Stimulated activated CD8-positive, alpha-beta memory T cell treated with anti-CD3 and anti-CD28 coated beads, Interleukin-15, amount 100 ng/mL, for 24 hours (primary cell): ENCODE data around the gene GPC3.

ENCODE experiments used
- DNase-seq: peaks from one replicate; pipeline ENCODE4 v3.0.0-alpha.2; 2020; ENCODE audit warnings: low read depth

GPC3 gene

GRCh38 chrX:133681897-133682296 lies 303.5 kb downstream of the GPC3 start:
- DNase-seq = no peak

GRCh38 chrX:133681421-133681820 lies 304.0 kb downstream of the GPC3 start:
- no peak for DNase-seq

GRCh38 chrX:133677123-133678063 lies 308.0 kb downstream of the GPC3 start:
- no peak for DNase-seq

GRCh38 chrX:133676344-133677122 lies 308.9 kb downstream of the GPC3 start:
- DNase-seq = no peak

- no peak for DNase-seq
Observed at GRCh38 chrX:133674726-133675470, 310.5 kb downstream of the GPC3 start.

- DNase-seq = no peak
Observed at GRCh38 chrX:133670383-133670782, 315.0 kb downstream of the GPC3 start.

- DNase-seq = no peak
Observed at GRCh38 chrX:133669214-133669613, 316.2 kb downstream of the GPC3 start.

GRCh38 chrX:133668225-133668931 lies 317.0 kb downstream of the GPC3 start:
- DNase-seq = no peak

GRCh38 chrX:133666256-133666655 lies 319.1 kb downstream of the GPC3 start:
- no peak for DNase-seq

- no peak for DNase-seq
Observed at GRCh38 chrX:133661962-133662839, 323.2 kb downstream of the GPC3 start.

GRCh38 chrX:133660281-133660680 lies 325.1 kb downstream of the GPC3 start:
- DNase-seq = no peak

GRCh38 chrX:133658293-133658911 lies 327.0 kb downstream of the GPC3 start:
- no peak for DNase-seq

- DNase-seq = no peak
Observed at GRCh38 chrX:133655275-133656265, 329.8 kb downstream of the GPC3 start.

- DNase-seq = no peak
Observed at GRCh38 chrX:133654811-133655210, 330.6 kb downstream of the GPC3 start.

- DNase-seq = no peak
Observed at GRCh38 chrX:133653358-133653757, 332.0 kb downstream of the GPC3 start.

GRCh38 chrX:133652185-133652584 lies 333.2 kb downstream of the GPC3 start:
- DNase-seq = no peak

- DNase-seq = no peak
Observed at GRCh38 chrX:133650239-133650638, 335.2 kb downstream of the GPC3 start.

GRCh38 chrX:133649651-133650050 lies 335.7 kb downstream of the GPC3 start:
- DNase-seq = no peak

- DNase-seq = no peak
Observed at GRCh38 chrX:133648594-133648993, 336.8 kb downstream of the GPC3 start.
